SK-N-SH (cell line): ENCODE data around the gene GRIN2C.

Experiments used
- CTCF ChIP-seq: fragments of 200-600 bp; sonication (generic); IDR thresholded peaks from 2 replicates; pipeline ENCODE4 v1.6.1; 2017; ENCODE audit warnings: antibody characterized with exemption, mild to moderate bottlenecking, moderate library complexity
- REST ChIP-seq: IDR thresholded peaks from 2 replicates; pipeline ENCODE4 v1.6.1; 2012; ENCODE audit warnings: mild to moderate bottlenecking, low read depth, low read length, moderate library complexity
- TAF1 ChIP-seq: IDR thresholded peaks from 2 replicates; pipeline ENCODE4 v1.6.1; 2012; ENCODE audit warnings: low read depth, mild to moderate bottlenecking, low read length, moderate library complexity, borderline replicate concordance

- TF ChIP-seq TAF1 = no peak
- no peak for TF ChIP-seq REST
- peak; percentile 94 for TF ChIP-seq CTCF
Measured at GRCh38 chr17:74862108-74862901, 2.6 kb upstream of the GRIN2C start.
